HepG2 (cell line): ENCODE results near the gene UQCRHL. TPM values are rescaled to one million over a fixed set of nuclear protein-coding genes. Genes with fewer than 3 reads are reported as not detected.

Experiments used
- AGO2 ChIP-seq: fragments of 200-400 bp; formaldehyde crosslinking; optimal IDR thresholded peaks from 2 replicates; pipeline ENCODE3; 2017; ENCODE audit warnings: mild to moderate bottlenecking, low read depth, low read length, moderate library complexity
- AKAP8 ChIP-seq: sonication (generic); formaldehyde crosslinking; IDR thresholded peaks from 2 replicates; pipeline ENCODE4 v1.5.1; 2020; ENCODE audit warnings: mild to moderate bottlenecking, missing genetic modification reagents
- HOXA9 ChIP-seq: sonication (generic); formaldehyde crosslinking; IDR thresholded peaks from 2 replicates; pipeline ENCODE4 v1.8.1; 2022; ENCODE audit warnings: missing genetic modification reagents, mild to moderate bottlenecking, moderate library complexity, borderline replicate concordance
- MATR3 ChIP-seq: sonication (generic); formaldehyde crosslinking; IDR thresholded peaks from 2 replicates; pipeline ENCODE4 v1.4.0; 2020; ENCODE audit warnings: missing genetic modification reagents
- NFE2L1 ChIP-seq: sonication (generic); formaldehyde crosslinking; IDR thresholded peaks from 2 replicates; pipeline ENCODE4 v1.4.0; 2020; ENCODE audit warnings: missing genetic modification reagents, mild to moderate bottlenecking, borderline replicate concordance
- NRL ChIP-seq: sonication (generic); formaldehyde crosslinking; IDR thresholded peaks from 2 replicates; pipeline ENCODE4 v1.5.0; 2020; ENCODE audit warnings: missing genetic modification reagents, mild to moderate bottlenecking, moderate library complexity, borderline replicate concordance
- RBFOX2 ChIP-seq: fragments of 200-400 bp; formaldehyde crosslinking; IDR thresholded peaks from 2 replicates; pipeline ENCODE4 v1.6.1; 2017; ENCODE audit warnings: low read depth, mild to moderate bottlenecking, low read length
- RBM39 ChIP-seq: fragments of 200-400 bp; formaldehyde crosslinking; IDR thresholded peaks from one replicate; pipeline ENCODE4 v1.6.1; 2018; ENCODE audit warnings: antibody characterized with exemption, mild to moderate bottlenecking, low read depth, low read length; ENCODE audit not compliant: poor library complexity, severe bottlenecking
- ZNF180 ChIP-seq: sonication (generic); formaldehyde crosslinking; IDR thresholded peaks from 2 replicates; pipeline ENCODE4 v1.4.0; 2020; ENCODE audit warnings: low read depth, missing genetic modification reagents, borderline replicate concordance
- ZNF230 ChIP-seq: sonication (generic); formaldehyde crosslinking; IDR thresholded peaks from 2 replicates; pipeline ENCODE4 v1.4.0; 2020; ENCODE audit warnings: mild to moderate bottlenecking, missing genetic modification reagents
- ZNF331 ChIP-seq: sonication (generic); formaldehyde crosslinking; IDR thresholded peaks from 2 replicates; pipeline ENCODE4 v1.4.0; 2020; ENCODE audit warnings: missing genetic modification reagents
- ZNF354B ChIP-seq: sonication (generic); formaldehyde crosslinking; IDR thresholded peaks from 2 replicates; pipeline ENCODE4 v1.8.0; 2022; ENCODE audit warnings: mild to moderate bottlenecking, missing genetic modification reagents
- ZNF432 ChIP-seq: sonication (generic); formaldehyde crosslinking; IDR thresholded peaks from 2 replicates; pipeline ENCODE4 v1.5.0; 2020; ENCODE audit warnings: missing genetic modification reagents, mild to moderate bottlenecking, borderline replicate concordance
- ZNF598 ChIP-seq: sonication (generic); formaldehyde crosslinking; IDR thresholded peaks from 2 replicates; pipeline ENCODE4 v1.5.1; 2020; ENCODE audit warnings: mild to moderate bottlenecking, missing genetic modification reagents, borderline replicate concordance
- ZNF670 ChIP-seq: sonication (generic); formaldehyde crosslinking; IDR thresholded peaks from 2 replicates; pipeline ENCODE4 v1.8.0; 2022; ENCODE audit warnings: mild to moderate bottlenecking, missing genetic modification reagents, borderline replicate concordance
- ZNF720 ChIP-seq: sonication (generic); formaldehyde crosslinking; IDR thresholded peaks from 2 replicates; pipeline ENCODE4 v1.4.0; 2020; ENCODE audit warnings: missing genetic modification reagents
- ZNF781 ChIP-seq: sonication (generic); formaldehyde crosslinking; IDR thresholded peaks from 2 replicates; pipeline ENCODE4 v1.5.1; 2020; ENCODE audit warnings: borderline replicate concordance, mild to moderate bottlenecking, missing genetic modification reagents; ENCODE audit errors: not compliant biosample characterization
- ZNF792 ChIP-seq: IDR thresholded peaks from 2 replicates; pipeline ENCODE4 v1.6.1; 2016
- ZZZ3 ChIP-seq: sonication (generic); formaldehyde crosslinking; IDR thresholded peaks from 2 replicates; pipeline ENCODE4 v1.4.0; 2020; ENCODE audit warnings: missing genetic modification reagents, mild to moderate bottlenecking, borderline replicate concordance
- polyA plus RNA-seq, 8 experiments: library from polyadenylated mRNA; depleted of rRNA in 3 of 8; stranded (reverse) in 7 of 8; unstranded in 1 of 8; fragments of >200 nt; fragmentation: Illumina TruSeq in 4 of 8; extraction: Trizol in 4 of 8; gene quantifications; 2 replicates each; pipeline versions ENCODE4 v1.2.1 to v1.2.3, GENCODE V29; 2011 to 2016; ENCODE audit warnings: low read depth in 4 of 8, missing spikeins in 1 of 8, mixed read lengths in 1 of 8; ENCODE audit not compliant: insufficient read depth in 1 of 8
- total RNA-seq, 5 experiments: library from RNA; depleted of rRNA; stranded (reverse); fragments of >200 nt; fragmentation: Illumina TruSeq; extraction: Trizol; gene quantifications; 2 replicates each; pipeline ENCODE4 v1.2.3, GENCODE V29; 2016; ENCODE audit warnings: low read depth in 1 of 5
- TF ChIP-seq, protein P1 (sequence below): IDR thresholded peaks from 2 replicates; pipeline ENCODE4 v1.6.1; 2016; ENCODE audit warnings: low read depth
- TF ChIP-seq, protein P2 (sequence below): sonication (generic); formaldehyde crosslinking; conservative IDR thresholded peaks from 2 replicates; pipeline ENCODE4 v1.8.1; 2023; ENCODE audit warnings: missing genetic modification reagents
- TF ChIP-seq, protein P3 (sequence below): sonication (generic); formaldehyde crosslinking; IDR thresholded peaks from 2 replicates; pipeline ENCODE4 v1.8.1; 2022; ENCODE audit warnings: mild to moderate bottlenecking, missing genetic modification reagents
- TF ChIP-seq, protein P4 (sequence below): sonication (generic); formaldehyde crosslinking; IDR thresholded peaks from 2 replicates; pipeline ENCODE4 v1.9.0; 2021; ENCODE audit warnings: missing genetic modification reagents, mild to moderate bottlenecking, borderline replicate concordance

The UQCRHL gene
- total and polyA plus RNA-seq, 2 of the 13 experiments (the other 11 are each of a cell fraction or from before 2014, with no cell fraction given) = 1.8 to 2.3 TPM

DNA sequence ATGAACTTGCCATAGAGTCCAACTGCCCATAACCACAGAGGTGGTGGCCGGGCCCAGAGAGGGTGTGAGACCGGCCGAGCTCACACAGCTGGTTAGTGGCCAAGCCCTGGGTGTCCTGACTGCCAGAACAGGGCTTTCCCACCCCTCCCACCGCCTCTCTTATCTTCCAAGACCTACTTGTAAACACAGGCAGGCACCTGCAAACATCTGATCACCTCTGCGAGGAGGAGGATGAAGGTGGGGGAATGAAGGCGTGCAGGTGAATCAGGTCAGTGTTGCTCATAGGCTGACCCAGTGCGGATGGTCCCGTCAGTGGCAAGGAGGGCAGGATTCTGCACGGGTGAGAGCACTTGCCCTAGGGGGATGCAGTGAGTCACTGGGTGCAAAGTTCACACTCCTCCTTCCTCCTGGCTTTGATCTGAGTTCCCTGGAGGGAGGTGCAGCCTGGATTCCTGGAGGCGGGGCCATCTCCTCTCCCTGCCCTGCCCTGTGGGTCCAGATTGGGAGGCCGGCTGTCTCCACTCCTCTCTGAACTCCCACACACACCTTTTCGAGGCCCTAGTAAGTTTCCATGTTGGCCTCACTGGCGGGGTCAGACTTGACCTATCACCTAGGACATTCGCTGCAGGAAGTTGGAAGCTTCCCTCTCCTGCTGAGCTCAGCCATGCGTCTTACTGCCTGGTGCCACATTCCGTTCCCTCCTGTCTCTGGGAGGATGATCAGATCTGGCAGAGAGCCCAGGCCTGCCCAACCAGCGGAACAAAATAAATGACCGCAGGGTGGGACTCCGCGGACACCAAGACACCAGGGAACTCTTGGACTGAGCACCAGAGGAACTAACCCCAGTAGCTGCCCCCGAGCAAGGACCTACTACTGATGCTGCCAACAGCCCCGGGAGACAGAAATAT, 7.3 kb downstream of the UQCRHL start (continued):
- TF ChIP-seq RBM39 (no peak), ZNF432 (no peak), AGO2 (no peak), ZNF781 (CRISPR knock-in tag) (peak; percentile 42), HOXA9 (no peak), ZNF180 (no peak), NFE2L1 (no peak), ZNF598 (CRISPR knock-in tag) (no peak), ZNF331 (CRISPR knock-in tag) (peak; percentile 60; the same call in 1 of the 2 replicates), AKAP8 (CRISPR knock-in tag) (0 out of 2 replicates have a peak, but pooled peaks have one; percentile 29), NRL (CRISPR knock-in tag) (no peak), MATR3 (no peak), ZNF670 (CRISPR knock-in tag) (peak; percentile 79; the same call in 1 of the 2 replicates), RBFOX2 (peak; percentile 29; the same call in 1 of the 2 replicates), ZNF792 (no peak), ZNF354B (0 out of 2 replicates have a peak, but pooled peaks have one; percentile 19), ZNF230 (no peak), ZNF720 (CRISPR knock-in tag) (no peak), ZZZ3 (CRISPR knock-in tag) (peak; percentile 98; the same call in 1 of the 2 replicates)
- TF ChIP-seq, protein P1, sequence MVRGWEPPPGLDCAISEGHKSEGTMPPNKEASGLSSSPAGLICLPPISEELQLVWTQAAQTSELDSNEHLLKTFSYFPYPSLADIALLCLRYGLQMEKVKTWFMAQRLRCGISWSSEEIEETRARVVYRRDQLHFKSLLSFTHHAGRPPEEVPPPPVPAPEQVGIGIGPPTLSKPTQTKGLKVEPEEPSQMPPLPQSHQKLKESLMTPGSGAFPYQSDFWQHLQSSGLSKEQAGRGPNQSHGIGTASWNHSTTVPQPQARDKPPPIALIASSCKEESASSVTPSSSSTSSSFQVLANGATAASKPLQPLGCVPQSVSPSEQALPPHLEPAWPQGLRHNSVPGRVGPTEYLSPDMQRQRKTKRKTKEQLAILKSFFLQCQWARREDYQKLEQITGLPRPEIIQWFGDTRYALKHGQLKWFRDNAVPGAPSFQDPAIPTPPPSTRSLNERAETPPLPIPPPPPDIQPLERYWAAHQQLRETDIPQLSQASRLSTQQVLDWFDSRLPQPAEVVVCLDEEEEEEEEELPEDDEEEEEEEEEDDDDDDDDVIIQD (CRISPR knock-in tag) = 0 out of 2 replicates have a peak, but pooled peaks have one; percentile 34
- TF ChIP-seq, protein P2, sequence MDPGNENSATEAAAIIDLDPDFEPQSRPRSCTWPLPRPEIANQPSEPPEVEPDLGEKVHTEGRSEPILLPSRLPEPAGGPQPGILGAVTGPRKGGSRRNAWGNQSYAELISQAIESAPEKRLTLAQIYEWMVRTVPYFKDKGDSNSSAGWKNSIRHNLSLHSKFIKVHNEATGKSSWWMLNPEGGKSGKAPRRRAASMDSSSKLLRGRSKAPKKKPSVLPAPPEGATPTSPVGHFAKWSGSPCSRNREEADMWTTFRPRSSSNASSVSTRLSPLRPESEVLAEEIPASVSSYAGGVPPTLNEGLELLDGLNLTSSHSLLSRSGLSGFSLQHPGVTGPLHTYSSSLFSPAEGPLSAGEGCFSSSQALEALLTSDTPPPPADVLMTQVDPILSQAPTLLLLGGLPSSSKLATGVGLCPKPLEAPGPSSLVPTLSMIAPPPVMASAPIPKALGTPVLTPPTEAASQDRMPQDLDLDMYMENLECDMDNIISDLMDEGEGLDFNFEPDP = no peak
- TF ChIP-seq, protein P3, sequence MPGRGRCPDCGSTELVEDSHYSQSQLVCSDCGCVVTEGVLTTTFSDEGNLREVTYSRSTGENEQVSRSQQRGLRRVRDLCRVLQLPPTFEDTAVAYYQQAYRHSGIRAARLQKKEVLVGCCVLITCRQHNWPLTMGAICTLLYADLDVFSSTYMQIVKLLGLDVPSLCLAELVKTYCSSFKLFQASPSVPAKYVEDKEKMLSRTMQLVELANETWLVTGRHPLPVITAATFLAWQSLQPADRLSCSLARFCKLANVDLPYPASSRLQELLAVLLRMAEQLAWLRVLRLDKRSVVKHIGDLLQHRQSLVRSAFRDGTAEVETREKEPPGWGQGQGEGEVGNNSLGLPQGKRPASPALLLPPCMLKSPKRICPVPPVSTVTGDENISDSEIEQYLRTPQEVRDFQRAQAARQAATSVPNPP = 0 out of 2 replicates have a peak, but pooled peaks have one; percentile 23
- TF ChIP-seq, protein P4, sequence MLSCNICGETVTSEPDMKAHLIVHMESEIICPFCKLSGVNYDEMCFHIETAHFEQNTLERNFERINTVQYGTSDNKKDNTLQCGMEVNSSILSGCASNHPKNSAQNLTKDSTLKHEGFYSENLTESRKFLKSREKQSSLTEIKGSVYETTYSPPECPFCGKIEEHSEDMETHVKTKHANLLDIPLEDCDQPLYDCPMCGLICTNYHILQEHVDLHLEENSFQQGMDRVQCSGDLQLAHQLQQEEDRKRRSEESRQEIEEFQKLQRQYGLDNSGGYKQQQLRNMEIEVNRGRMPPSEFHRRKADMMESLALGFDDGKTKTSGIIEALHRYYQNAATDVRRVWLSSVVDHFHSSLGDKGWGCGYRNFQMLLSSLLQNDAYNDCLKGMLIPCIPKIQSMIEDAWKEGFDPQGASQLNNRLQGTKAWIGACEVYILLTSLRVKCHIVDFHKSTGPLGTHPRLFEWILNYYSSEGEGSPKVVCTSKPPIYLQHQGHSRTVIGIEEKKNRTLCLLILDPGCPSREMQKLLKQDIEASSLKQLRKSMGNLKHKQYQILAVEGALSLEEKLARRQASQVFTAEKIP (CRISPR knock-in tag) = no peak
